ENCODE results near the gene YPEL3.

DNA sequence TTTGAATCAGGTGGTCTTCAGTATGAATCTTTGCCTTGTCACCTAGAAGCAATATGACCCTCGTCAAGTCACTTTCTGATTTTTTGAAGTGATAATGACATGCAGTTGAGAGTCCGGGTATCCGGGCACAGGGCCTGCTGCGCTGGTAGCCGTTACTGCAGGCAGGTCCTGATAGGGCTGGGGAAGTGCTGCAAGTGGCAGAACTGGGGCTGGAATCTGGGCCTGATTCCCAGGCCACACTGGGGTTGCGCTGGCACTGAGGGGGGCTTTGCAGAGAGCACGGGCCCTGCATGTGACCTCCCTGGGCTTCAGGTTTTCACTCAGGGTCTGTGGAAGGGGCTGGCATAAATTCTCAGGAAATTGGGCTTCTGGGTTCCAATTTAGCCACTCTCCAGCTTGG lies 17.3 kb downstream of the YPEL3 start:
- TF ChIP-seq, protein P1, sequence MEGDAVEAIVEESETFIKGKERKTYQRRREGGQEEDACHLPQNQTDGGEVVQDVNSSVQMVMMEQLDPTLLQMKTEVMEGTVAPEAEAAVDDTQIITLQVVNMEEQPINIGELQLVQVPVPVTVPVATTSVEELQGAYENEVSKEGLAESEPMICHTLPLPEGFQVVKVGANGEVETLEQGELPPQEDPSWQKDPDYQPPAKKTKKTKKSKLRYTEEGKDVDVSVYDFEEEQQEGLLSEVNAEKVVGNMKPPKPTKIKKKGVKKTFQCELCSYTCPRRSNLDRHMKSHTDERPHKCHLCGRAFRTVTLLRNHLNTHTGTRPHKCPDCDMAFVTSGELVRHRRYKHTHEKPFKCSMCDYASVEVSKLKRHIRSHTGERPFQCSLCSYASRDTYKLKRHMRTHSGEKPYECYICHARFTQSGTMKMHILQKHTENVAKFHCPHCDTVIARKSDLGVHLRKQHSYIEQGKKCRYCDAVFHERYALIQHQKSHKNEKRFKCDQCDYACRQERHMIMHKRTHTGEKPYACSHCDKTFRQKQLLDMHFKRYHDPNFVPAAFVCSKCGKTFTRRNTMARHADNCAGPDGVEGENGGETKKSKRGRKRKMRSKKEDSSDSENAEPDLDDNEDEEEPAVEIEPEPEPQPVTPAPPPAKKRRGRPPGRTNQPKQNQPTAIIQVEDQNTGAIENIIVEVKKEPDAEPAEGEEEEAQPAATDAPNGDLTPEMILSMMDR (IDR thresholded peaks at IDR 0.05; ENCODE audit: insufficient read depth, low read length), result no peak
- no peak for TF ChIP-seq POLR2AphosphoS5 (IDR thresholded peaks at IDR 0.05; ENCODE audit: low read depth)

Data from HL-60 (cell line).